Muscle layer of colon (tissue), 2 donors: Measurements from ENCODE around the gene IFNL4.
"Not testable (repeated sequence)": the region's sequence is repeated elsewhere in the genome, so short reads cannot be mapped to it uniquely, and the experiment has no call there.

Experiments used
- H3K27ac ChIP-seq: one replicate; pipeline ENCODE4 v1.7.0; 2013; ENCODE audit warnings: low read depth, mild to moderate bottlenecking, low read length, moderate library complexity
- H3K27me3 ChIP-seq, 2 donors: one replicate each; pipeline ENCODE4 v1.7.0; 2013; ENCODE audit warnings: low read length in 2 of 2, mild to moderate bottlenecking in 2 of 2; ENCODE audit not compliant: insufficient read depth in 2 of 2, control insufficient read depth in 1 of 2
- H3K36me3 ChIP-seq: one replicate; pipeline ENCODE4 v1.7.0; 2013; ENCODE audit warnings: mild to moderate bottlenecking, low read length; ENCODE audit not compliant: insufficient read depth
- H3K4me1 ChIP-seq: one replicate; pipeline ENCODE4 v1.7.0; 2013; ENCODE audit warnings: mild to moderate bottlenecking, low read length; ENCODE audit not compliant: insufficient read depth
- H3K4me3 ChIP-seq, 2 donors: one replicate each; pipeline ENCODE4 v1.7.0; 2013; ENCODE audit warnings: low read length in 2 of 2, low read depth in 1 of 2, mild to moderate bottlenecking in 1 of 2, moderate library complexity in 1 of 2
- H3K9ac ChIP-seq: one replicate; pipeline ENCODE4 v1.7.0; 2013; ENCODE audit warnings: low read length
- H3K9me3 ChIP-seq: one replicate; pipeline ENCODE4 v1.7.0; 2013; ENCODE audit warnings: mild to moderate bottlenecking, low read length
- donor health status: abdominal sarcoma.
- donor health status: Adenocarcinoma of cecum.

The IFNL4 gene

DNA sequence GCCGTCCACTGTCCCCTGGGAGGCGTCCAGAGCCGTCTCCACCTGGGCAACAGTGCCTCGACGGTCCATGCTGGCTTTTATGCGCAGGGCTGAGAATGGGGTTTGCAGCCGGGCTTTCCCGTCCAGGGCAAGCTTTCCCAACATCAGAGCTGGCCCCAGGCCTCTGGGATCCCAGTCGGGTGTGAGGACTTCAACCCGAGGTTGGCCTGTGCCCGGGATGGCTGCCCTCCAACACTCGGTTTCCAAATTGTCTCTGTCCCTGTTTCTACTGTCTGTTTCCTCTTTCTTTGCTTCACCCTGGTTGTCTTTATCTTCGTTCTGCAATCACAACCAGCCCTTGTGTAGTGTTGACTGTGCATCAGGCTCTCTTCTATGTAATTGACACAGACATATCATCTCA, at the start of gene IFNL4:
Gene IFNL4 (minus strand): TSS at position 51 of the 400 bp plus-strand sequence.
- no peak within 1 kb of the TSS for H3K4me3 ChIP-seq
- no peaks in the 10 kb centered on the region for H3K36me3 ChIP-seq
- no peak within 1 kb of the TSS for H3K27ac ChIP-seq
- no peaks in the 10 kb centered on the region for H3K9me3 ChIP-seq
- no peak within 1 kb of the TSS for H3K9ac ChIP-seq
- no peaks in the 10 kb centered on the region for H3K4me1 ChIP-seq
- H3K27me3 ChIP-seq = peaks cover 0 to 34% of the 10 kb centered on the region in 2 donors

DNA sequence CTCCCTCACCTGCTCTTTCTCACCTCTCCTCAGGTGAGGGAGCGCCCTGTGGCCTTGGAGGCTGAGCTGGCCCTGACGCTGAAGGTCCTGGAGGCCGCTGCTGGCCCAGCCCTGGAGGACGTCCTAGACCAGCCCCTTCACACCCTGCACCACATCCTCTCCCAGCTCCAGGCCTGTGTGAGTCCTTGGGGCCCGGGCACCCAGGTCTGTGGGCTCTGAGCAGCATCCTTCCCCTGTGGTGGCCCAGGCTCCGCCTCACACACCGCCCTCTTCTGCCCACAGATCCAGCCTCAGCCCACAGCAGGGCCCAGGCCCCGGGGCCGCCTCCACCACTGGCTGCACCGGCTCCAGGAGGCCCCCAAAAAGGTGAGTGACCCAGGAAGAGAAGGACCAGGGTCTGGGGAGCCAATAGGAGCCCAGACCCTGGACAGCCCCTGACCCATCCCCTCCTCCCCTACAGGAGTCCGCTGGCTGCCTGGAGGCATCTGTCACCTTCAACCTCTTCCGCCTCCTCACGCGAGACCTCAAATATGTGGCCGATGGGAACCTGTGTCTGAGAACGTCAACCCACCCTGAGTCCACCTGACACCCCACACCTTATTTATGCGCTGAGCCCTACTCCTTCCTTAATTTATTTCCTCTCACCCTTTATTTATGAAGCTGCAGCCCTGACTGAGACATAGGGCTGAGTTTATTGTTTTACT, 49.4 kb upstream of the IFNL4 start:
- Histone ChIP-seq H3K36me3 (no peaks in the 10 kb centered on the region), H3K4me3 (no peak overlapping the region), H3K9ac (no peak overlapping the region), H3K9me3 (no peaks in the 10 kb centered on the region), H3K27ac (no peak overlapping the region), H3K4me1 (no peaks in the 10 kb centered on the region), H3K27me3 (peaks cover 0 to 6% of the 10 kb centered on the region in 2 donors)

DNA sequence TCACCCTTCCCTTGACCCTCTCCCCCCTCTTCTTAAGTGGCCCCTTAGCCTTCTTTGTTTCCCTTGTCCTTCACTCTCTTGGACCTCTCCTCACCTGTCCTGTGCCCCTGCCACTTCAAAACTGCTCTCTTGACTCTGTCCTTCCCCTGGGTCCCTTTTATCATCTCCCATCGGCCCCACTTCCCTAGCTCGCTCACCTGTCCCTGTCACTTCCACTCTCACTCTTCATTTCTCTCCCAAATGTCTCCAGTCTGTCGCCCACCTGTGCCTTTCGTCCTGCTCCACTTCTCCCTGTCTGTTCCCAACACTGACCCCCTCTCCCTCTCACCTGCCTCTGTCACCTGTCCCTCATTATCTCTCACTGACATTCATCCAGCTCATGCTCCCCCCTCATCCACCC, 48.2 kb upstream of the IFNL4 start:
- Histone ChIP-seq H3K36me3 (no peaks in the 10 kb centered on the region), H3K4me3 (no peak overlapping the region), H3K27me3 (peaks cover 0 to 6% of the 10 kb centered on the region in 2 donors), H3K9me3 (no peaks in the 10 kb centered on the region), H3K27ac (no peak overlapping the region), H3K9ac (no peak overlapping the region), H3K4me1 (no peaks in the 10 kb centered on the region)

DNA sequence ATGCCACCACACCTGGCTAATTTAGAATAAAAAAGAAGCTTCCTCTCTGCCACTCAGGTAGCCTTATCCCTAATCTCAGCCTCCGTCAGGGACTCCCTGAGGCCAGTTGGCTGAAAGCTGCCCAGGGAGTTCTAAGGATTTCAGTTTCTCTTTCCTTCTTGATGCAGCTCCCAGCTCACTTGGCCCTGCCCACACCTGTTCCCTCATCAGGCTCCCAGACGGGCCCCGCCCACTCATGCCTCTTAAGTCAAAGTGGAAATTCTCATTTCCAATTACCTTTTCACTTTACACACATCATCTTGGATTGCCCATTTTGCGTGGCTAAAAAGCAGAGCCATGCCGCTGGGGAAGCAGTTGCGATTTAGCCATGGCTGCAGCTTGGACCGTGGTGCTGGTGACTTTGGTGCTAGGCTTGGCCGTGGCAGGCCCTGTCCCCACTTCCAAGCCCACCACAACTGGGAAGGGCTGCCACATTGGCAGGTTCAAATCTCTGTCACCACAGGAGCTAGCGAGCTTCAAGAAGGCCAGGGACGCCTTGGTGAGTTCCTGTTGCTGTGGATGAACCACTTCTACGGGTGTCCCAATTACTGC, 47.5 kb upstream of the IFNL4 start, which contains the start of gene IFNL1:
Gene IFNL1 (plus strand): TSS at position 353 of the 591 bp plus-strand sequence. CDS start 15 bp downstream, at position 368.
- Histone ChIP-seq H3K27me3 (peaks cover 0 to 6% of the 10 kb centered on the region in 2 donors), H3K36me3 (no peaks in the 10 kb centered on the region), H3K9me3 (no peaks in the 10 kb centered on the region), H3K4me3 (no peak within 1 kb of the TSS), H3K9ac (no peak within 1 kb of the TSS), H3K27ac (no peak within 1 kb of the TSS), H3K4me1 (no peaks in the 10 kb centered on the region)

DNA sequence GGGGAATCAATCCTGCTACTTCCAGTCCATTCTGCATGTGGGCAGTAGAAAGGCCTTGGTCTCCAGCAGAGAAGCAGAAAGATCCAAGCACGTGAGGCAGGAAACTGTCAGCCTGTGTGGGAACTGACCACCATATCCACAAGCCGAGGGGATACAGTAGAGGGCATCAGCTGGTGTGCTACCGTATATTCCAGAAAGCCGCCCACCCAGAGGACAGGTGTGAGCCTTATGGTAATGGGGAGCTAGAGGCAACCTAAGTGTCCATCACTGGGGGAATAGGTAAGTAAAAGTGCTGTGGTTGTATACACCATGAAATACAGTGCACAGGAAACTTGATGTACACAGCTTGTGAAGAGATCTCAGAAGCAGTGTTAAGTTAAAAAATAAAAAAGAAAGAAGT, 44.7 kb upstream of the IFNL4 start:
- Histone ChIP-seq H3K27ac (no peak overlapping the region), H3K4me3 (no peak overlapping the region), H3K4me1 (no peaks in the 10 kb centered on the region), H3K9me3 (no peaks in the 10 kb centered on the region), H3K36me3 (no peaks in the 10 kb centered on the region), H3K27me3 (peaks cover 0 to 6% of the 10 kb centered on the region in 2 donors), H3K9ac (no peak overlapping the region)

DNA sequence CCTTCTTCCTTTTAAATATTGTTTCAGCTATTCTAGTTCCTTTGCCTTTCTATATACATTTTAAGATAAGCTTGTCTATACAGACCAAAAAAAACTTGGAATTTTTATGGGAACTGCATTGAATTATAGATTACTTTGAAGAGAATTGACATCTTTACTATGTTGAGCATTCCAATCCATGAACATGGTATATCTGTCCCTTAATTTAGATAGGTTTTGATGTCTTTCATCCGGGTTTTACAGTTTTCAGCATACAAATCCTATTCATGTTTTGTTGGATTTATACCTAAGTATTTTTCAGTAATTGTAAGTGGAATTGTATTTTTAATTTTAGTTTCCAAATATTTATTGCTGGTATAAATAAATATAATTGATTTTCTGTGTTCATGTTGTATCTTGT, 35.4 kb upstream of the IFNL4 start:
- Histone ChIP-seq H3K4me3 (no peak overlapping the region), H3K27ac (no peak overlapping the region), H3K27me3 (no peaks in the 10 kb centered on the region), H3K36me3 (no peaks in the 10 kb centered on the region), H3K9ac (no peak overlapping the region), H3K9me3 (peaks cover 4% of the 10 kb centered on the region), H3K4me1 (no peaks in the 10 kb centered on the region)

DNA sequence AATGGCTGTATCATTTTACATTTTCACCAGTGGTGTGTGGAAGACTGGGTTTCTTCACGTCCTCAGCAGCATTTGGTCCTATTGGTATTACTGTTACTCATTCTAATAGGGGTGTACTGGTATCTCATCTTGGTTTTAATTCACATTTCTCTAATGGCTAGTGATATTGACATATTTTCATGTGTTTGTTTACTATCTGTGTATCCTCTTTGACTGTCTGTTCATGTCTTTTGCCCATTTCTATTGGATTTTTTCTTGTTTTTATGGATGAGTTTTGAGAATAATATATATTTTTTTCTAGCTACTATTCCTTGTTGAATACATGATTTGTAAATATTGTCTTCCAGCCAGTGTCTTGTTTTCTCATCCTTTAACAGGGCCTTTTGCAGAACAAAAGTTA, 33.4 kb upstream of the IFNL4 start:
- H3K9me3 ChIP-seq = peaks cover 4% of the 10 kb centered on the region

DNA sequence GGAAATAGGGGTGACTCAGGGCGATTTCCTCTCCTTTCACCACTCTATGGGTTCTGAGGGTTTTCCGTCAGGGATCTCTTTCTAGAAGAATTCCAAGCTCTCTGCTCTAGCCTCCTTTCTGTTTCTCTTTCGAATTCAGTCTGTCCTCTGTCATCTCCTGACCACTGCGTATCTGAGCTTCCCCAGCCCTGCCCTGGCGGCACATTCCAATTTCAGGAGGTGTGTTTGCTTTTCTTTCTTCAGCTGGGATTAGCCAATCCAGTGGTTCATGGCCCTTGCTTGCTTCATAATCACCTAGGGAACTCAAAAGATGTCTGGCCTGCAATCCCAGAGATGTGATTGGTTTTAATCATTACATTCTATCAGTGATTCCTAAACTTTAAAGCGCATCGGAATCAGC, 28.9 kb upstream of the IFNL4 start:
- H3K36me3 ChIP-seq = no peaks in the 10 kb centered on the region
- no peaks in the 10 kb centered on the region for H3K4me1 ChIP-seq
- no peak overlapping the region for H3K9ac ChIP-seq
- H3K9me3 ChIP-seq = no peaks in the 10 kb centered on the region
- no peak overlapping the region for H3K27ac ChIP-seq
- no peaks in the 10 kb centered on the region for H3K27me3 ChIP-seq
- no peak overlapping the region for H3K4me3 ChIP-seq

More for the DNA sequence above, 33.4 kb upstream of the IFNL4 start:
- H3K9ac ChIP-seq = no peak overlapping the region
- H3K27me3 ChIP-seq = no peaks in the 10 kb centered on the region
- H3K4me1 ChIP-seq = no peaks in the 10 kb centered on the region
- H3K36me3 ChIP-seq = no peaks in the 10 kb centered on the region
- H3K27ac ChIP-seq = no peak overlapping the region
- no peak overlapping the region for H3K4me3 ChIP-seq

DNA sequence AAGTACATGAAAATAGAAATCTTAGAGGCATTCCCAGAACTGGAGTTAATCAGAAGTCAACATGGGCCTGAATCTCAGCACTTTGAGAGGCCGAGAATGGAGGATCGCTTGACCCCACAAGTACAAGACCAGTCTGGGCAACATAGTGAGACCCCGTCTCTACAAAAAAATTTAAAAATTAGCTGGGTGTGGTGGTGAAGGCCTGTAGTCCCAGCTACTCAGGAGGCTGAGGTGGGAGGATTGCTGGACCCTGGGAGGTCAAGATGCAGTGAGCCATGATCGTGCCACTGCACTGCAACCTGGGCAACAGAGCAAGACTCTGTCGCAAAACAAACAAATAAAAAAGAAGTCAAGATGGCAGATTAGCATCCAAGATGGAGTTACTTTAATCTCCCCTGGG, 28.1 kb upstream of the IFNL4 start:
- no peaks in the 10 kb centered on the region for H3K4me1 ChIP-seq
- no peaks in the 10 kb centered on the region for H3K36me3 ChIP-seq
- H3K27ac ChIP-seq = no peak overlapping the region
- H3K4me3 ChIP-seq = no peak overlapping the region
- no peaks in the 10 kb centered on the region for H3K27me3 ChIP-seq
- no peaks in the 10 kb centered on the region for H3K9me3 ChIP-seq
- no peak overlapping the region for H3K9ac ChIP-seq

DNA sequence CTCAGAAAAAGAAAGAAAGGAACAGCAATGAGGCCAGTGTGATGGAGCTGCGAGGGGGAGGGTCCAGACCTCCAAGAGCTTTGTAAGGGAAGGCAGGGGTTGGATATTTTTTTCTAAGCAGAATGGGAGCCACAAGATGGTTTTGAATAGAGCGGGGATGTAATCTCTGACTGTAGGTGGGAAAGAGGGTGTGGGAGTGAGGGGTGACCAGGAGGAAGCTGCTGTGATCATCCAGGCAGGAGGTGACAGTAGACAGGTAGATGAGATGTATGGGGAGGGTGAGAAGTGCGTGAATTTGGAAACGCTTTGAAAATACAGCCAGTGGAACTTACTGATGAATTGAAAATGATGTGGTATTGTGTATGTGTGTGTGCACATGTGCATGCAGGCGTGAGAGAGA, 26.9 kb upstream of the IFNL4 start:
- no peak overlapping the region for H3K9ac ChIP-seq
- no peaks in the 10 kb centered on the region for H3K4me1 ChIP-seq
- H3K27me3 ChIP-seq = no peaks in the 10 kb centered on the region
- H3K36me3 ChIP-seq = no peaks in the 10 kb centered on the region
- H3K27ac ChIP-seq = no peak overlapping the region
- no peaks in the 10 kb centered on the region for H3K9me3 ChIP-seq
- no peak overlapping the region for H3K4me3 ChIP-seq

DNA sequence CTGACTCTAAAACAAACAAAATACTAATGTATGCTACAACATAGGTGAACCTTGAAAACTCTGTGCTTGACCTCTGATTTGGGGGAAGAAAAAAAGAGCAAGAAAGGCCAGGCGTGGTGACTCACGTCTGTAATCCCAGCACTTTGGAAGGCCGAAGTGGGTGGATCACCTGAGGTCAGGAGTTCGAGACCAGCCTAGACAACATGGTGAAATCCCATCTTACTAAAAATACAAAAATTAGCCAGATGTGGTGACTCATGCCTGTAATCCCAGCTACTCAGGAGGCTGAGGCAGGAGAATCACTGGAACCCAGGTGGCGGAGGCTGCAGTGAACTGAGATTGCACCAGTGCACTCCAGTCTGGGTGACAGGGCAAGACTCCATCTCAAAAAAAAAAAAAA, 25.2 kb upstream of the IFNL4 start:
- not testable (repeated sequence) for H3K27ac ChIP-seq, H3K9ac ChIP-seq, H3K36me3 ChIP-seq, H3K4me1 ChIP-seq, H3K4me3 ChIP-seq, H3K27me3 ChIP-seq, H3K9me3 ChIP-seq
